GM21619 (cell line): Measurements from ENCODE around the gene LRRC45.
"Not testable (repeated sequence)": the region's sequence is repeated elsewhere in the genome, so short reads cannot be mapped to it uniquely, and the experiment has no call there.

Experiments
- ATAC-seq: cut with Tn5 transposase; IDR thresholded peaks from one replicate; pipeline ENCODE4 v1.9.1; 2021; ENCODE audit not compliant: unreplicated experiment

LRRC45 gene

GRCh38 chr17:82033359-82034085 is 10.4 kb downstream of the LRRC45 start:
- no peak for ATAC-seq

GRCh38 chr17:82034371-82035011 is 11.4 kb downstream of the LRRC45 start:
- no peak for ATAC-seq

GRCh38 chr17:82035488-82035887 is 12.4 kb downstream of the LRRC45 start:
- ATAC-seq, result no peak

- ATAC-seq, result no peak
Measured at GRCh38 chr17:82035956-82036633, 13.0 kb downstream of the LRRC45 start.

GRCh38 chr17:82036634-82037091 is 13.6 kb downstream of the LRRC45 start:
- peak; percentile 1 for ATAC-seq

GRCh38 chr17:82037092-82037888 is 14.2 kb downstream of the LRRC45 start, which contains the start of gene DCXR:
Gene DCXR (minus strand): TSS chr17:82037697. CDS start chr17:82037682, 15 bp downstream.
- peak; percentile 88 for ATAC-seq

- ATAC-seq, result no peak
Measured at GRCh38 chr17:82037889-82038195, 14.7 kb downstream of the LRRC45 start.

GRCh38 chr17:82038796-82039409 is 15.8 kb downstream of the LRRC45 start:
- ATAC-seq, result not testable (repeated sequence)

- ATAC-seq, result no peak
Measured at GRCh38 chr17:82039695-82040299, 16.7 kb downstream of the LRRC45 start.

- ATAC-seq, result no peak
Measured at GRCh38 chr17:82041144-82041814, 18.2 kb downstream of the LRRC45 start.

GRCh38 chr17:82042649-82043048 is 19.5 kb downstream of the LRRC45 start:
- ATAC-seq, result no peak

- no peak for ATAC-seq
Measured at GRCh38 chr17:82043507-82043906, 20.4 kb downstream of the LRRC45 start.

GRCh38 chr17:82045936-82046484 is 22.9 kb downstream of the LRRC45 start:
- ATAC-seq, result no peak

- ATAC-seq, result no peak
Measured at GRCh38 chr17:82046903-82047302, 23.8 kb downstream of the LRRC45 start.

- no peak for ATAC-seq
Measured at GRCh38 chr17:82047379-82047778, 24.3 kb downstream of the LRRC45 start.

GRCh38 chr17:82047914-82048570 is 24.9 kb downstream of the LRRC45 start:
- no peak for ATAC-seq

- ATAC-seq, result no peak
Measured at GRCh38 chr17:82048571-82048971, 25.5 kb downstream of the LRRC45 start.

GRCh38 chr17:82049106-82049505 is 26.0 kb downstream of the LRRC45 start:
- no peak for ATAC-seq

GRCh38 chr17:82049521-82049971 is 26.4 kb downstream of the LRRC45 start:
- no peak for ATAC-seq
